Activated CD4-positive, alpha-beta T cell treated with anti-CD3 and anti-CD28 coated beads, Interleukin-2, amount 50 U/mL, for 1 hour (primary cell): ENCODE data around the gene DPH7.
"Not testable (repeated sequence)": the region's sequence is repeated elsewhere in the genome, so short reads cannot be mapped to it uniquely, and the experiment has no call there.

ENCODE experiments used
- DNase-seq: peaks from one replicate; pipeline ENCODE4 v3.0.0-alpha.2; 2020

DPH7 gene

GRCh38 chr9:137516144-137516917 lies 62.4 kb downstream of the DPH7 start:
- no peak for DNase-seq

- DNase-seq = no peak
Measured at GRCh38 chr9:137515338-137515724, 63.4 kb downstream of the DPH7 start.

GRCh38 chr9:137514691-137515337 lies 63.9 kb downstream of the DPH7 start:
- DNase-seq = no peak

GRCh38 chr9:137513801-137514570 lies 64.7 kb downstream of the DPH7 start:
- DNase-seq = not testable (repeated sequence)

- not testable (repeated sequence) for DNase-seq
Measured at GRCh38 chr9:137513136-137513535, 65.6 kb downstream of the DPH7 start.

GRCh38 chr9:137511758-137512463 lies 66.8 kb downstream of the DPH7 start:
- no peak for DNase-seq

GRCh38 chr9:137511126-137511525 lies 67.6 kb downstream of the DPH7 start:
- DNase-seq = not testable (repeated sequence)

GRCh38 chr9:137509198-137509597 lies 69.5 kb downstream of the DPH7 start:
- DNase-seq = no peak

GRCh38 chr9:137506702-137507171 lies 72.0 kb downstream of the DPH7 start:
- DNase-seq = no peak

- no peak for DNase-seq
Measured at GRCh38 chr9:137506274-137506673, 72.5 kb downstream of the DPH7 start.

- no peak for DNase-seq
Measured at GRCh38 chr9:137505421-137506140, 73.1 kb downstream of the DPH7 start.
